Calu3 (cell line): ENCODE data around the gene SMARCD1. TPM values are rescaled to one million over a fixed set of nuclear protein-coding genes. Genes with fewer than 3 reads are reported as not detected.

Source experiments
- BruUV-seq: library from RNA; stranded (reverse); fragments of 400-500 nt; replicated peaks from 2 replicates; lab custom pipeline; 2021; lab: Mats Ljungman, UMichigan
- CTCF ChIA-PET: fragments of 300-600 bp; sonication (Branson Sonifier 250); formaldehyde crosslinking; loops from one replicate; lab custom pipeline; 2022; ENCODE audit warnings: antibody characterized with exemption; lab: Charles Lee
- DNase-seq: peaks from one replicate; pipeline ENCODE4 v3.0.0; 2022
- H3K27ac Mint-ChIP-seq: one replicate; pipeline ENCODE4 v1.8.0; 2022; ENCODE audit warnings: mixed read lengths; ENCODE audit not compliant: unreplicated experiment
- H3K27me3 Mint-ChIP-seq: one replicate; pipeline ENCODE4 v1.8.0; 2022; ENCODE audit warnings: mixed read lengths; ENCODE audit not compliant: unreplicated experiment
- H3K36me3 Mint-ChIP-seq: one replicate; pipeline ENCODE4 v1.8.0; 2022; ENCODE audit warnings: mild to moderate bottlenecking, moderate library complexity, mixed read lengths; ENCODE audit not compliant: insufficient read depth, unreplicated experiment
- H3K4me1 Mint-ChIP-seq: one replicate; pipeline ENCODE4 v1.8.0; 2022; ENCODE audit warnings: mild to moderate bottlenecking, low read depth, mixed read lengths; ENCODE audit not compliant: unreplicated experiment
- H3K4me3 Mint-ChIP-seq: one replicate; pipeline ENCODE4 v1.8.0; 2022; ENCODE audit warnings: mild to moderate bottlenecking, low read depth, moderate library complexity, mixed read lengths; ENCODE audit not compliant: unreplicated experiment
- H3K9me3 Mint-ChIP-seq: one replicate; pipeline ENCODE4 v1.8.0; 2022; ENCODE audit warnings: low read depth, mixed read lengths; ENCODE audit not compliant: unreplicated experiment
- intact Hi-C: fragments of 100-400 bp; cut with micrococcal nuclease; formaldehyde crosslinking; loops from one replicate; pipeline ENCODE4 v1.10.0; 2022; ENCODE audit not compliant: unreplicated experiment
- total RNA-seq: library from RNA; stranded (reverse); gene quantifications from 2 replicates; pipeline ENCODE4 v1.2.3, GENCODE V29; 2022
- TF ChIP-seq, protein P1 (sequence below): fragments of 200-600 bp; IDR thresholded peaks from one replicate; pipeline ENCODE4 v1.8.0; 2022; ENCODE audit warnings: antibody characterized with exemption; ENCODE audit not compliant: unreplicated experiment

The SMARCD1 gene
- total RNA-seq, 1 experiment from 2014 or later: 36.9 TPM

DNA sequence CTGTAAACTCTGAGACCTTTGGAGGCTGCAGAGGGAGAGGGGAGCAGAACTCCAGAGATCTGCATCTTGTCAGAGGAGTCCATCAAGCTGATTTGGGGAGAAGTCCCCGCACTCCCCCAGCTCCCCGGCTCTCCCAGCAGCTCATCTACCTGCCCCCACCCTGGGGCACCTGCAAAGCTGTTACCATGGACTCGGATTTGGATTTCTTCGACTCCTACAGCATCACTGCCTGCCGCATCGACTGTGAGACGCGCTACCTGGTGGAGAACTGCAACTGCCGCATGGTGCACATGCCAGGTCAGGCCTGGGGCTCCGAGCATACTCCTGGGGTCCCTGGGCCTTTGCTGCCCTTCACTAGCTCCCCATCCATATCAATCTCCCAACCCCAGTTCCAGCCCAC is 6.9 kb upstream of the SMARCD1 start:
- Mint-ChIP-seq H3K4me3 (no peak overlapping the region), H3K27me3 (no peaks in the 10 kb centered on the region), H3K4me1 (peaks cover 8% of the 10 kb centered on the region), H3K27ac (no peak overlapping the region), H3K36me3 (peaks cover 4% of the 10 kb centered on the region), H3K9me3 (no peaks in the 10 kb centered on the region)
- TF ChIP-seq, protein P1, sequence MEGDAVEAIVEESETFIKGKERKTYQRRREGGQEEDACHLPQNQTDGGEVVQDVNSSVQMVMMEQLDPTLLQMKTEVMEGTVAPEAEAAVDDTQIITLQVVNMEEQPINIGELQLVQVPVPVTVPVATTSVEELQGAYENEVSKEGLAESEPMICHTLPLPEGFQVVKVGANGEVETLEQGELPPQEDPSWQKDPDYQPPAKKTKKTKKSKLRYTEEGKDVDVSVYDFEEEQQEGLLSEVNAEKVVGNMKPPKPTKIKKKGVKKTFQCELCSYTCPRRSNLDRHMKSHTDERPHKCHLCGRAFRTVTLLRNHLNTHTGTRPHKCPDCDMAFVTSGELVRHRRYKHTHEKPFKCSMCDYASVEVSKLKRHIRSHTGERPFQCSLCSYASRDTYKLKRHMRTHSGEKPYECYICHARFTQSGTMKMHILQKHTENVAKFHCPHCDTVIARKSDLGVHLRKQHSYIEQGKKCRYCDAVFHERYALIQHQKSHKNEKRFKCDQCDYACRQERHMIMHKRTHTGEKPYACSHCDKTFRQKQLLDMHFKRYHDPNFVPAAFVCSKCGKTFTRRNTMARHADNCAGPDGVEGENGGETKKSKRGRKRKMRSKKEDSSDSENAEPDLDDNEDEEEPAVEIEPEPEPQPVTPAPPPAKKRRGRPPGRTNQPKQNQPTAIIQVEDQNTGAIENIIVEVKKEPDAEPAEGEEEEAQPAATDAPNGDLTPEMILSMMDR: no peak
- intact Hi-C loops: loop anchor here (5.0 to 10.0 kb wide), 2 partner anchors 99 to 237 kb away; no protein-coding TSS in a partner anchor
- CTCF ChIA-PET: no interaction called here
- BruUV-seq: no TSS peak
- DNase-seq: no peak

DNA sequence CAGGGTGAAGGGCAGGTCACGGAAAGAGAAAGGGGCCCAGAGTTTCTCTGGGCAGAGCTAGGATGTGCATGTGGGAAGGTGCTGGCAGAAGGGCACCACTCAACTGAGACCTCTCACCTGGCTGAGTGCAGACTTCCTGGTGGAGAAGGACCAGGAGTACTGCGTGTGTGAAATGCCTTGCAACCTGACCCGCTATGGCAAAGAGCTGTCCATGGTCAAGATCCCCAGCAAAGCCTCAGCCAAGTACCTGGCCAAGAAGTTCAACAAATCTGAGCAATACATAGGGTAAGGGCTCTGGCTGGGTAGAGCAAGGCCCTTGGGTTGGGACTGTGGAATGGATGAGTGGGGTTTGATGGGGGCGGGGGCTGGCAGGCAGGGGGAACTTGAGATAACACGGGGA is 5.4 kb upstream of the SMARCD1 start:
- TF ChIP-seq, protein P1: no peak
- Mint-ChIP-seq H3K36me3 (peaks cover 11% of the 10 kb centered on the region), H3K27ac (no peak overlapping the region), H3K4me3 (no peak overlapping the region), H3K4me1 (peaks cover 6% of the 10 kb centered on the region), H3K27me3 (no peaks in the 10 kb centered on the region), H3K9me3 (no peaks in the 10 kb centered on the region)
- no TSS peak for BruUV-seq
- DNase-seq: no peak
- intact Hi-C loops: loop anchor here (5.0 to 10.0 kb wide), 2 partner anchors 98 to 235 kb away; no protein-coding TSS in a partner anchor
- CTCF ChIA-PET: no interaction called here

DNA sequence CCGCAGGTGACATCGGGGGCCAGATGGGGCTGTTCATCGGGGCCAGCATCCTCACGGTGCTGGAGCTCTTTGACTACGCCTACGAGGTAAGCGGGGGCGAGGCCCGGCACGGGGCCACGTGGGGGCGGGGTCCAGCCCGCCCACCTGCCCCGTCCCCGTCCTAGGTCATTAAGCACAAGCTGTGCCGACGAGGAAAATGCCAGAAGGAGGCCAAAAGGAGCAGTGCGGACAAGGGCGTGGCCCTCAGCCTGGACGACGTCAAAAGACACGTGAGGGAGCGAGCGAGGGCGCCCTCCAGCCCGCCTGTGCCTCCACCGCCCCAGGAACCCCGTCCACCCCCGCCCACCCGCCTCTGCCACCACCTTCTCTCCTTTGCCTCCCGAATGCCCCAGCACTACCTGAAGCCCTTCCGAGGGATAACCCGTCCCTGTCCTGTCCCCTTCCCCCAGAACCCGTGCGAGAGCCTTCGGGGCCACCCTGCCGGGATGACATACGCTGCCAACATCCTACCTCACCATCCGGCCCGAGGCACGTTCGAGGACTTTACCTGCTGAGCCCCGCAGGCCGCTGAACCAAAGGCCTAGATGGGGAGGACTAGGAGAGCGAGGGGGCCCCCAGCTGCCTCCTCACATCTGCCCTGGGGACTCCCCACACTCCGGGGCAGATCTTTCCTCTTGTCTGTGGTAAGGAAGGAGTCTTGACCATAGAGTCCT is 3.9 kb upstream of the SMARCD1 start:
- intact Hi-C loops: no loop called here
- Mint-ChIP-seq H3K4me3 (no peak overlapping the region), H3K27ac (no peak overlapping the region), H3K9me3 (no peaks in the 10 kb centered on the region), H3K27me3 (no peaks in the 10 kb centered on the region), H3K4me1 (no peaks in the 10 kb centered on the region), H3K36me3 (peaks cover 17% of the 10 kb centered on the region)
- CTCF ChIA-PET: no interaction called here
- BruUV-seq: no TSS peak
- DNase-seq: no peak
- TF ChIP-seq, protein P1: no peak

DNA sequence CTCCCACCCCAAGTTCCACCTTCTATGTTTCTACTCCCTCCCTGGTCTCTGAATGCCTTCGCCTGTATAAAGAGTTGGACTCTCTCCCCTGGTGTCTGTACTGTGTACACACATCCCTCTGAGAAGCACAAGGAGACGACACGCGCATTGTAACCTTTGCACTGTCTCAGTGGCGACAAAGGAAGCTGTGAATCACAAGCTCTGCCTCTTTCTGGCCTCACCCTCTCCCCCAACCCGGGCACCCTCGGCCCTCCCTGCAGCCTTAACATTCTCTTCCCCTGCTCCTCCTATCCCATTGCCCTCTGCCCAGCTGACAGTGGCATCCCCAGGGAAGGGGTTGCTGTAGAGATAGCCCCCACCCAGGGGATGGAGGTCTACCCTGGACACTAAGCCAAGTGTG is 2.5 kb upstream of the SMARCD1 start:
- CTCF ChIA-PET: no interaction called here
- H3K4me1 Mint-ChIP-seq: no peaks in the 10 kb centered on the region
- intact Hi-C loops: no loop called here
- no peak overlapping the region for H3K4me3 Mint-ChIP-seq
- no peak overlapping the region for H3K27ac Mint-ChIP-seq
- no TSS peak for BruUV-seq
- TF ChIP-seq, protein P1: no peak
- no peaks in the 10 kb centered on the region for H3K27me3 Mint-ChIP-seq
- no peak for DNase-seq
- peaks cover 17% of the 10 kb centered on the region for H3K36me3 Mint-ChIP-seq
- no peaks in the 10 kb centered on the region for H3K9me3 Mint-ChIP-seq
